GM12878 (cell line): ENCODE data around the gene RCAN2. TPM values are rescaled to one million over a fixed set of nuclear protein-coding genes. Genes with fewer than 3 reads are reported as not detected.

Experiments used
- ATAC-seq: fragments of 200-7000 bp; cut with Tn5 transposase; 3 replicates; pipeline ENCODE4 v1.9.1; 2020; ENCODE audit warnings: mild to moderate bottlenecking, moderate library complexity
- BruUV-seq: library from RNA; stranded (reverse); fragments of 400-500 nt; replicated peaks from 2 replicates; lab custom pipeline; 2021; lab: Mats Ljungman, UMichigan
- CTCF ChIA-PET: fragments of 300-600 bp; sonication (Branson Sonifier 250); formaldehyde crosslinking; extraction: SDS; loops from one replicate; lab custom pipeline; 2021; ENCODE audit warnings: inconsistent platforms; lab: Yijun Ruan, JAX
- POLR2A ChIA-PET: fragments of 350-600 bp; formaldehyde crosslinking; extraction: SDS; loops from one replicate; lab custom pipeline; 2021; ENCODE audit warnings: inconsistent platforms; lab: Charles Lee
- RAD21 ChIA-PET: fragments of 300-600 bp; sonication (Branson Sonifier 250); formaldehyde crosslinking; loops from one replicate; lab custom pipeline; 2023; ENCODE audit warnings: antibody characterized with exemption; ENCODE audit not compliant: unreplicated experiment; lab: Charles Lee
- SMC1A ChIA-PET: fragments of 300-600 bp; sonication (Branson Sonifier 250); formaldehyde crosslinking; loops from one replicate; lab custom pipeline; 2023; ENCODE audit not compliant: unreplicated experiment, uncharacterized antibody; lab: Charles Lee
- DNase-seq: peaks from one replicate; pipeline ENCODE4 v3.0.0-alpha.2; 2011; ENCODE audit warnings: low read depth, low spot score
- FAIRE-seq: peaks from 3 replicates; lab custom pipeline; 2011; peaks lifted over from hg19 to GRCh38; lab: Jason Lieb, UNC
- H2AFZ ChIP-seq: 2 replicates; pipeline ENCODE4 v1.6.0; 2011; ENCODE audit warnings: low read depth, low read length, control low read depth; ENCODE audit not compliant: control insufficient read depth
- H3K27ac ChIP-seq: 2 replicates; pipeline ENCODE4 v1.5.1; 2011; ENCODE audit warnings: control low read depth; ENCODE audit not compliant: control insufficient read depth, insufficient read depth
- H3K27me3 ChIP-seq, 2 experiments: replicated peaks in 1 of 2; 2 replicates each; pipeline versions ENCODE4 v1.6.0 to v1.6.1; 2011; ENCODE audit warnings: low read length in 1 of 2; ENCODE audit not compliant: control insufficient read depth in 2 of 2, insufficient read depth in 2 of 2
- H3K36me3 ChIP-seq, 2 experiments: 2 replicates each; pipeline ENCODE4 v1.5.1; 2011; ENCODE audit warnings: low read length in 1 of 2; ENCODE audit not compliant: control insufficient read depth in 2 of 2, insufficient read depth in 2 of 2
- H3K4me1 ChIP-seq: 2 replicates; pipeline ENCODE4 v1.6.1; 2011; ENCODE audit warnings: mild to moderate bottlenecking, low read length, moderate library complexity, mixed read lengths; ENCODE audit not compliant: control insufficient read depth, insufficient read depth
- H3K4me2 ChIP-seq: 2 replicates; pipeline ENCODE4 v1.6.0; 2011; ENCODE audit warnings: control low read depth; ENCODE audit not compliant: control insufficient read depth, insufficient read depth
- H3K4me3 ChIP-seq: fragments of 200-600 bp; sonication (generic); 2 replicates; pipeline ENCODE4 v1.5.1; 2016
- H3K79me2 ChIP-seq: 2 replicates; pipeline ENCODE4 v1.6.0; 2011; ENCODE audit warnings: low read length; ENCODE audit not compliant: control insufficient read depth, insufficient read depth
- H3K9ac ChIP-seq: 2 replicates; pipeline ENCODE4 v1.8.0; 2011; ENCODE audit warnings: low read length, control low read depth, mixed read lengths; ENCODE audit not compliant: control insufficient read depth, insufficient read depth
- H3K9me3 ChIP-seq: replicated peaks from 3 replicates; pipeline ENCODE4 v1.5.1; 2011; ENCODE audit warnings: mild to moderate bottlenecking, low read length; ENCODE audit not compliant: control insufficient read depth, insufficient read depth
- H4K20me1 ChIP-seq: 2 replicates; pipeline ENCODE4 v1.6.0; 2011; ENCODE audit not compliant: control insufficient read depth, insufficient read depth
- BHLHE40 ChIP-seq, 2 experiments: fragments of 450-650 bp in 1 of 2; IDR thresholded peaks; 2 replicates each; pipeline ENCODE4 v1.6.1; 2011 to 2017; ENCODE audit warnings: low read depth in 2 of 2, borderline replicate concordance in 1 of 2, improper control_type of control experiment in 1 of 2, low read length in 1 of 2, mild to moderate bottlenecking in 1 of 2
- CBFB ChIP-seq: IDR thresholded peaks from 2 replicates; pipeline ENCODE4 v1.6.1; 2016; ENCODE audit warnings: antibody characterized with exemption, low read depth
- MTA2 ChIP-seq: fragments of 450-650 bp; IDR thresholded peaks from 2 replicates; pipeline ENCODE4 v1.6.1; 2016; ENCODE audit warnings: low read depth, mild to moderate bottlenecking, moderate library complexity
- MYB ChIP-seq: fragments of 150-350 bp; IDR thresholded peaks from 2 replicates; pipeline ENCODE4 v1.6.1; 2014; ENCODE audit warnings: mild to moderate bottlenecking, low read depth, low read length, borderline replicate concordance
- NFIC ChIP-seq: IDR thresholded peaks from 2 replicates; pipeline ENCODE4 v1.6.1; 2012; ENCODE audit warnings: low read depth, mild to moderate bottlenecking, inconsistent platforms, low read length, moderate library complexity
- RAD21 ChIP-seq: IDR thresholded peaks from 2 replicates; pipeline ENCODE4 v1.6.1; 2011; ENCODE audit warnings: mild to moderate bottlenecking, low read depth, low read length, moderate library complexity; ENCODE audit not compliant: insufficient read depth
- RB1 ChIP-seq: fragments of 450-650 bp; formaldehyde crosslinking; IDR thresholded peaks from 2 replicates; pipeline ENCODE4 v1.6.1; 2017; ENCODE audit warnings: mild to moderate bottlenecking, borderline replicate concordance
- RELA ChIP-seq: fragments of 450-650 bp; IDR thresholded peaks from 2 replicates; pipeline ENCODE4 v1.8.0; 2014; ENCODE audit warnings: borderline replicate concordance; ENCODE audit not compliant: partially characterized antibody
- SMAD1 ChIP-seq: fragments of 450-650 bp; IDR thresholded peaks from 2 replicates; pipeline ENCODE4 v1.6.1; 2018; ENCODE audit warnings: mild to moderate bottlenecking, low read depth; ENCODE audit not compliant: partially characterized antibody
- SMC3 ChIP-seq: IDR thresholded peaks from 2 replicates; pipeline ENCODE4 v1.6.1; 2011; ENCODE audit warnings: low read length, improper control_type of control experiment, borderline replicate concordance
- SP1 ChIP-seq: IDR thresholded peaks from one replicate; pipeline ENCODE4 v1.6.1; 2011; ENCODE audit warnings: low read depth, low read length
- ZBTB40 ChIP-seq: fragments of 450-650 bp; IDR thresholded peaks from 2 replicates; pipeline ENCODE4 v1.6.1; 2016; ENCODE audit warnings: mild to moderate bottlenecking, moderate library complexity, borderline replicate concordance
- WGBS: methylation state at CpG from one replicate; pipeline ENCODE4 v1.1.6; 2016; ENCODE audit warnings: low lambda C conversion rate; ENCODE audit not compliant: insufficient replicate concordance, insufficient coverage; ENCODE audit errors: missing lambda C conversion rate; 5-methylcytosine and 5-hydroxymethylcytosine counted together
- in situ Hi-C: fragments of 300-500 bp; cut with MboI; formaldehyde crosslinking; loops from 9 replicates; pipeline ENCODE4 v1.14.3; 2018; ENCODE audit warnings: mixed read lengths
- intact Hi-C: fragments of 100-400 bp; cut with micrococcal nuclease; formaldehyde crosslinking; loops from one replicate; pipeline ENCODE4 v1.14.2; 2022; ENCODE audit not compliant: unreplicated experiment
- polyA plus RNA-seq, 11 experiments: library from polyadenylated mRNA; depleted of rRNA in 4 of 11; unstranded in 6 of 11; stranded (reverse) in 5 of 11; fragments of >200 nt; fragmentation: Nextera tagmentation in 4 of 11; fragmentation: Illumina TruSeq in 1 of 11; extraction: Ambion mirVana in 4 of 11; extraction: Trizol in 1 of 11; gene quantifications; 1 replicate in 1 of 11; 2 replicates in 10 of 11; pipeline versions ENCODE4 v1.2.1 to v1.2.3, GENCODE V29; 2011 to 2016; ENCODE audit warnings: inconsistent platforms in 2 of 11, missing spikeins in 2 of 11, low read depth in 1 of 11
- total RNA-seq, 4 experiments: library from RNA; depleted of rRNA in 3 of 4; stranded (reverse); fragments of >200 nt in 3 of 4; fragmentation: Illumina TruSeq in 1 of 4; extraction: Trizol in 1 of 4; gene quantifications; 2 replicates each; pipeline versions ENCODE4 v1.2.1 to v1.2.3, GENCODE V29; 2013 to 2021

RCAN2 gene
- total and polyA plus RNA-seq, 10 of the 15 experiments (the other 5 are each of a cell fraction or from before 2014, with no cell fraction given) = 0.06 TPM; not detected in 9

- in situ Hi-C loops (no loop called here), intact Hi-C loops (no loop called here)
- 26% methylated on average over 3 of the region's 3 CpGs for WGBS
These were observed 219.5 kb downstream of the RCAN2 start for GRCh38 chr6:46271728-46272127.

GRCh38 chr6:46271107-46271506 lies 220.1 kb downstream of the RCAN2 start:
- ChIA-PET CTCF (no interaction called here), SMC1A (interaction anchor here (1.4 kb wide), 1 partner anchor 26 kb away, joined by 4 read pairs; no protein-coding TSS in a partner anchor), RAD21 (no interaction called here), POLR2A (no interaction called here)
- DNase-seq (no peak), FAIRE-seq (no peak), ATAC-seq (no peak)
- Histone ChIP-seq H4K20me1 (no peaks in the 10 kb centered on the region), H3K79me2 (no peaks in the 10 kb centered on the region), H3K36me3 (no peaks in the 10 kb centered on the region), H3K4me3 (no peak overlapping the region), H3K27me3 (no peaks in the 10 kb centered on the region; a peak in 1 of 4 replicates), H3K27ac (no peak overlapping the region), H3K9ac (no peak overlapping the region), H3K4me2 (no peak overlapping the region), H3K4me1 (no peaks in the 10 kb centered on the region), H2AFZ (no peak overlapping the region), H3K9me3 (no peaks in the 10 kb centered on the region)
- no TSS peak for BruUV-seq
- WGBS = 35% methylated on average over 4 of the region's 4 CpGs
- TF ChIP-seq SP1 = no peak
- no peak for TF ChIP-seq SMC3
- no peak for TF ChIP-seq RB1
- TF ChIP-seq RAD21 = no peak
- TF ChIP-seq NFIC = no peak
- TF ChIP-seq MYB = no peak
- TF ChIP-seq ZBTB40 = no peak
- no peak for TF ChIP-seq SMAD1
- intact Hi-C loops (no loop called here), in situ Hi-C loops (no loop called here)

More at GRCh38 chr6:46271728-46272127, 219.5 kb downstream of the RCAN2 start:
- no TSS peak for BruUV-seq
- ChIA-PET POLR2A (no interaction called here), CTCF (interaction anchor here (0.5 kb wide), 1 partner anchor 34 kb away, joined by 3 read pairs; no protein-coding TSS in a partner anchor), RAD21 (no interaction called here), SMC1A (no interaction called here)
- no peak overlapping the region for H2AFZ ChIP-seq
- no peaks in the 10 kb centered on the region for H4K20me1 ChIP-seq
- no peaks in the 10 kb centered on the region for H3K4me1 ChIP-seq
- H3K36me3 ChIP-seq = no peaks in the 10 kb centered on the region
- no peak for TF ChIP-seq MTA2
- no peak for TF ChIP-seq CBFB
- TF ChIP-seq RELA = no peak
- no peak for TF ChIP-seq BHLHE40 (IDR thresholded peaks at IDR 0.05; ENCODE audit: borderline replicate concordance in 1 of 2, low read depth in 2 of 2, low read length in 1 of 2)
- no peak for DNase-seq
- no peaks in the 10 kb centered on the region for H3K9me3 ChIP-seq
- H3K27ac ChIP-seq = no peak overlapping the region
- no peak overlapping the region for H3K4me3 ChIP-seq
- H3K9ac ChIP-seq = no peak overlapping the region
- H3K4me2 ChIP-seq = no peak overlapping the region
- H3K27me3 ChIP-seq = no peaks in the 10 kb centered on the region; a peak in 1 of 4 replicates
- ATAC-seq = no peak
- FAIRE-seq = no peak
- H3K79me2 ChIP-seq = no peaks in the 10 kb centered on the region
